MM.1S (cell line): ENCODE results near the gene RAB11A.

Experiments used
- EZH2 ChIP-seq: fragments of 300-600 bp; sonication (generic); optimal IDR thresholded peaks from 2 replicates; pipeline ENCODE3; 2017; ENCODE audit warnings: low read depth, mild to moderate bottlenecking, antibody characterized with exemption, low read length, mixed read lengths
- EZH2phosphoT487 ChIP-seq: fragments of 300-600 bp; sonication (generic); IDR thresholded peaks from 2 replicates; pipeline ENCODE4 v1.6.1; 2018; ENCODE audit warnings: antibody characterized with exemption, low read length
- TF ChIP-seq, protein P1 (sequence below): fragments of 300-600 bp; sonication (generic); IDR thresholded peaks from 2 replicates; pipeline ENCODE4 v1.5.1; 2016; ENCODE audit warnings: antibody characterized with exemption, low read length, mixed read lengths

- TF ChIP-seq, protein P1, sequence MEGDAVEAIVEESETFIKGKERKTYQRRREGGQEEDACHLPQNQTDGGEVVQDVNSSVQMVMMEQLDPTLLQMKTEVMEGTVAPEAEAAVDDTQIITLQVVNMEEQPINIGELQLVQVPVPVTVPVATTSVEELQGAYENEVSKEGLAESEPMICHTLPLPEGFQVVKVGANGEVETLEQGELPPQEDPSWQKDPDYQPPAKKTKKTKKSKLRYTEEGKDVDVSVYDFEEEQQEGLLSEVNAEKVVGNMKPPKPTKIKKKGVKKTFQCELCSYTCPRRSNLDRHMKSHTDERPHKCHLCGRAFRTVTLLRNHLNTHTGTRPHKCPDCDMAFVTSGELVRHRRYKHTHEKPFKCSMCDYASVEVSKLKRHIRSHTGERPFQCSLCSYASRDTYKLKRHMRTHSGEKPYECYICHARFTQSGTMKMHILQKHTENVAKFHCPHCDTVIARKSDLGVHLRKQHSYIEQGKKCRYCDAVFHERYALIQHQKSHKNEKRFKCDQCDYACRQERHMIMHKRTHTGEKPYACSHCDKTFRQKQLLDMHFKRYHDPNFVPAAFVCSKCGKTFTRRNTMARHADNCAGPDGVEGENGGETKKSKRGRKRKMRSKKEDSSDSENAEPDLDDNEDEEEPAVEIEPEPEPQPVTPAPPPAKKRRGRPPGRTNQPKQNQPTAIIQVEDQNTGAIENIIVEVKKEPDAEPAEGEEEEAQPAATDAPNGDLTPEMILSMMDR, result no peak
- no peak for TF ChIP-seq EZH2phosphoT487
- no peak for TF ChIP-seq EZH2
Measured at GRCh38 chr15:65824941-65825544, 44.2 kb upstream of the RAB11A start.
